Measurements from ENCODE around the gene REELD1.

DNA sequence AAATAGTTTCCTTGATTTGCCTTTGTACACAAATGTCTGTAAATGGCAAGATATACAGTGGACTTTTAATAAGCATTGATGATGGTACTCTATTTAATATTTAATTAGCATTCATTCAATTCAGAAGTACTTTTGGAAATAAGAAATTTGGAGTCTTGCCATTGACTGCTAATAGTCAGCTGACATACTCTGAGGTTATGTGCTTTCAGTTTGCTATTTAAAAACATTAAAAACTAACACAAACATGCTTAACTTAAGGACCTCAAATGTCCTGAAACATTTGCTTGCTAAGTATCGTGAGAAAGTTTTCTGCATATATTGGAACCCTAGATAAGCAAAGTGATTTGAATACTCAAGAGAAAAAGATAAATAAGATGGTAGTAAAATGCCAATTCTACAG is 64.6 kb downstream of the REELD1 start:
- TF ChIP-seq EP300 (IDR thresholded peaks at IDR 0.05) (no peak), POLR2AphosphoS5 (IDR thresholded peaks at IDR 0.05) (no peak), POLR2A (IDR thresholded peaks at IDR 0.05; ENCODE audit: low read depth) (no peak)
- TF ChIP-seq, protein P1, sequence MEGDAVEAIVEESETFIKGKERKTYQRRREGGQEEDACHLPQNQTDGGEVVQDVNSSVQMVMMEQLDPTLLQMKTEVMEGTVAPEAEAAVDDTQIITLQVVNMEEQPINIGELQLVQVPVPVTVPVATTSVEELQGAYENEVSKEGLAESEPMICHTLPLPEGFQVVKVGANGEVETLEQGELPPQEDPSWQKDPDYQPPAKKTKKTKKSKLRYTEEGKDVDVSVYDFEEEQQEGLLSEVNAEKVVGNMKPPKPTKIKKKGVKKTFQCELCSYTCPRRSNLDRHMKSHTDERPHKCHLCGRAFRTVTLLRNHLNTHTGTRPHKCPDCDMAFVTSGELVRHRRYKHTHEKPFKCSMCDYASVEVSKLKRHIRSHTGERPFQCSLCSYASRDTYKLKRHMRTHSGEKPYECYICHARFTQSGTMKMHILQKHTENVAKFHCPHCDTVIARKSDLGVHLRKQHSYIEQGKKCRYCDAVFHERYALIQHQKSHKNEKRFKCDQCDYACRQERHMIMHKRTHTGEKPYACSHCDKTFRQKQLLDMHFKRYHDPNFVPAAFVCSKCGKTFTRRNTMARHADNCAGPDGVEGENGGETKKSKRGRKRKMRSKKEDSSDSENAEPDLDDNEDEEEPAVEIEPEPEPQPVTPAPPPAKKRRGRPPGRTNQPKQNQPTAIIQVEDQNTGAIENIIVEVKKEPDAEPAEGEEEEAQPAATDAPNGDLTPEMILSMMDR (IDR thresholded peaks at IDR 0.05), result no peak
